ENCODE results near the gene FBN1.

- TF ChIP-seq NFYA (IDR thresholded peaks at IDR 0.05; ENCODE audit: borderline replicate concordance, low read depth, low read length) (no peak), CTCF (IDR thresholded peaks at IDR 0.05 in 2 of 3, conservative IDR thresholded peaks at IDR 0.05 in 1 of 3; ENCODE audit: control insufficient read depth in 2 of 3, extremely low read depth in 1 of 3, insufficient read depth in 1 of 3, low read depth in 3 of 3, low read length in 3 of 3) (no peak), EP300 (IDR thresholded peaks at IDR 0.05; ENCODE audit: borderline replicate concordance in 1 of 2, control insufficient read depth in 1 of 2, low read depth in 2 of 2, low read length in 2 of 2) (no peak), POLR2AphosphoS5 (IDR thresholded peaks at IDR 0.05; ENCODE audit: low read length) (no peak), FOS (IDR thresholded peaks at IDR 0.05; ENCODE audit: borderline replicate concordance, extremely low read depth, insufficient read length) (no peak), RCOR1 (conservative IDR thresholded peaks at IDR 0.05; ENCODE audit: low read depth, low read length) (no peak), RFX5 (IDR thresholded peaks at IDR 0.05; ENCODE audit: low read depth, low read length) (no peak)
These were observed 182.8 kb downstream of the FBN1 start for GRCh38 chr15:48462688-48463087.
